ENCODE data around the gene ABCA13. TPM values are rescaled to one million over a fixed set of nuclear protein-coding genes. Genes with fewer than 3 reads are reported as not detected.
A peak's percentile ranks its signal among the peaks of the same experiment; 100 is the strongest.

Gene ABCA13
- total and polyA plus RNA-seq, 2 of the 4 experiments (the other 2 are of a cell fraction) = under 0.01 to 0.07 TPM

GRCh38 chr7:48140001-48140681 lies 31.1 kb upstream of the ABCA13 start:
- H3K14ac ChIP-seq (replicated peaks; ENCODE audit: low read depth, low read length) = no peak overlapping the region
- in situ Hi-C loops (cut with MboI; ENCODE audit: low sequenced_read_pairs) = no loop called here
- no peak overlapping the region for H2AK5ac ChIP-seq (ENCODE audit: low read depth, low read length)
- no peak overlapping the region for H4K91ac ChIP-seq (ENCODE audit: insufficient read depth, low read depth, low read length)
- no peaks in the 10 kb centered on the region; the same call in 1 of the 2 replicates for H3K27me3 ChIP-seq (ENCODE audit: control insufficient read depth, insufficient read depth, low read length)
- ATAC-seq (ENCODE audit: low read depth) = no peak; the same call in 1 of the 2 replicates
- H3K18ac ChIP-seq (ENCODE audit: low read depth, low read length) = no peak overlapping the region
- DNase-seq = no peak
- H3K56ac ChIP-seq (ENCODE audit: extremely low read depth, insufficient read depth, low read length) = no peak overlapping the region
- H4K5ac ChIP-seq (ENCODE audit: low read depth, low read length) = no peak overlapping the region
- H3K9me1 ChIP-seq (ENCODE audit: insufficient read depth, low read length) = no peaks in the 10 kb centered on the region; the same call in 1 of the 2 replicates
- intact Hi-C loops (cut with micrococcal nuclease) = no loop called here
- TF ChIP-seq MXI1 (IDR thresholded peaks at IDR 0.05; ENCODE audit: borderline replicate concordance, low read depth, low read length) (no peak), USF2 (IDR thresholded peaks at IDR 0.05; ENCODE audit: low read depth, low read length) (no peak), RCOR1 (IDR thresholded peaks at IDR 0.05; ENCODE audit: insufficient replicate concordance, low read length) (no peak)
- H3K9ac ChIP-seq (ENCODE audit: low read depth, low read length) = no peak overlapping the region
- no peak overlapping the region for H4K8ac ChIP-seq (ENCODE audit: low read depth in 2 of 2, low read length in 2 of 2)
- H3K4me1 ChIP-seq (ENCODE audit: control insufficient read depth, insufficient read depth, low read length) = peaks cover 3% of the 10 kb centered on the region; the same call in 1 of the 2 replicates
- no peaks in the 10 kb centered on the region for H3K79me1 ChIP-seq (ENCODE audit: low read depth in 1 of 2, low read length in 2 of 2)
- H2AFZ ChIP-seq (replicated peaks; ENCODE audit: low read length, poor library complexity) = no peak overlapping the region
- dilution Hi-C loops (cut with HindIII; ENCODE audit: low sequenced_read_pairs, unreplicated experiment) = no loop called here
- H2BK15ac ChIP-seq (ENCODE audit: low read depth, low read length) = no peak overlapping the region
- no peak overlapping the region for H2AK9ac ChIP-seq (replicated peaks; ENCODE audit: low read depth, low read length, poor library complexity)
- no peak overlapping the region for H2BK5ac ChIP-seq (ENCODE audit: low read depth, low read length, poor library complexity, severe bottlenecking)
- no peak overlapping the region for H3K4ac ChIP-seq (ENCODE audit: low read depth, low read length)
- POLR2A ChIA-PET (ENCODE audit: unreplicated experiment) = no interaction called here
- no peaks in the 10 kb centered on the region for H3K9me3 ChIP-seq (ENCODE audit: control insufficient read depth, insufficient read depth, low read length)
- H3K4me2 ChIP-seq (ENCODE audit: low read depth, low read length) = peak overlapping the region; percentile 70
- H2BK120ac ChIP-seq (ENCODE audit: low read depth, low read length) = no peak overlapping the region
- WGBS, 2 experiments (ENCODE audit: extremely low coverage in 2 of 2, insufficient read length in 1 of 2) = 83% methylated on average over 6 of the region's 7 CpGs; no CpG with 5 or more reads in 1 of the 2 experiments
- no peaks in the 10 kb centered on the region for H4K20me1 ChIP-seq (ENCODE audit: insufficient read depth, low read length)
- no peak overlapping the region for H2BK20ac ChIP-seq (ENCODE audit: low read depth, low read length)
- H3K27ac ChIP-seq (ENCODE audit: insufficient read depth, low read length) = no peak overlapping the region
- no TSS peak for BruUV-seq (replicated peaks)
- H3K4me3 ChIP-seq (ENCODE audit: insufficient read depth, low read depth, low read length) = no peak overlapping the region
- CTCF ChIA-PET = interaction anchor here (0.7 to 1.1 kb wide), 2 partner anchors 15 to 880 kb away, joined by 3 to 4 read pairs; no protein-coding TSS in a partner anchor
- no peaks in the 10 kb centered on the region for H3K36me3 ChIP-seq (ENCODE audit: control insufficient read depth, insufficient read depth, low read length)
- H3K23ac ChIP-seq (ENCODE audit: low read depth, low read length) = no peak overlapping the region
